CD4-positive, alpha-beta T cell treated with Interferon gamma for 1 hour (primary cell): ENCODE results near the gene LIX1.

Experiments used
- DNase-seq: peaks from one replicate; pipeline ENCODE4 v3.0.0-alpha.2; 2020

The LIX1 gene

GRCh38 chr5:97072696-97073095 lies 69.7 kb downstream of the LIX1 start:
- no peak for DNase-seq

GRCh38 chr5:97071993-97072392 lies 70.4 kb downstream of the LIX1 start:
- DNase-seq = no peak

DNA sequence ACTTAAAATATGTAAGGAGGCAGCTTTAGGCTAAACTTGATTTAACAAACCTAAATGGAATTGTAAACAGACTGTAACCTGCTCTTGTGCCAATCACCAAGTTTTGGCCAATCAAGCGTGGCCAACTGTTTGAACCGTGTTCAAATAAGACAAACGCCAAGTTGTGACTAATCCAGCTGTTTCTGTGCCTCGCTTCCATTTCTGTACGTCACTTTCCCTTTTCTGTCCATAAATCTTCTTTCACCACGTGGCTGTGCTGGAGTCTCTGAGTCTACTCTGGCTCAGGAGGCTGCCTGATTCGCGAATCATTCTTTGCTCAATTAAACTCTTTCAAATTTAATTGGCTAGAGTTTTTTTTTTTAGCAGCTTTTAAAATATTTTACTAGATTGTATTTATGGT lies 71.3 kb downstream of the LIX1 start:
- DNase-seq = no peak

DNA sequence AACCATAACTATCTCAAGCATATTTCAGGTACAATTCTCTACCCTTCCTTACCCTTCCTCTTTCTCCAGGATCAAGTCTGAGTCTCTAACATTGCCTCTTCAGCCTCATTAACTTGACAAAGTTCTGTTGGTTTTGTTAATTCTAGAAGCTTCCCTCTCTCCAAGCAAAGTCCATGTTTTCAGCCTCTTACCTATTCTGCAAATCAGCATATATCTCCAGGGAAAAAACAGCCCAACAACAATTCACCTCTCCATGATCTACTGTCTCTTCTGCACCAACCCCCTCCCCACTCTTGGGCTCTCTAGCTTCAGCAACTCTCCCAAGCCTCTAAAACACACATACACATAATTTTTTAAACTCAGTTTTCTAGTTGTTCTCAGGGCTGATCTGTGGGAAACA lies 72.2 kb downstream of the LIX1 start:
- DNase-seq = no peak

GRCh38 chr5:97067296-97067850 lies 75.0 kb downstream of the LIX1 start:
- no peak for DNase-seq

- DNase-seq = no peak
These were observed 76.9 kb downstream of the LIX1 start for GRCh38 chr5:97065475-97065874.

- DNase-seq = no peak
These were observed 79.2 kb downstream of the LIX1 start for GRCh38 chr5:97063251-97063650.

DNA sequence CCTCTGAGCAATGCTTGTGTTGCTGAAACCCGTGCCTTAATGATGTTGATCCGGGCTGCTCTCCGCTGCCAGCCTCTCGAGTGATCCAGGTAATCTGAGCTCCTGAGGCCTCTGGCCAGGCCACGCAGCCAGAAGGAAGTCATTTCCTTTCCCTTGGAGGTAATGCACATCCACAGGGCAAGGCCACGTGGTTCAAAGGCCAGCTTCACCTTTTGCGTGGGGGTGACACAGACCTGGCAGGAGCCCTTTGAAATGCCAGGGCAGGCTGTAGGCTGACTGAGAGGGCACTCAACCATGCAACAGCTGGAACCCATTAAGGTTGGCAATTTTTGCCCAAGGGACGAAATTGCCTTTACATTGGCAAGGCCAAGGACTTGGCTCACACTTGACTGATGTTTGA lies 80.4 kb downstream of the LIX1 start:
- DNase-seq = no peak

GRCh38 chr5:97056263-97056662 lies 86.1 kb downstream of the LIX1 start:
- DNase-seq = no peak

GRCh38 chr5:97049175-97049574 lies 93.2 kb downstream of the LIX1 start:
- DNase-seq = no peak

GRCh38 chr5:97047076-97047475 lies 95.3 kb downstream of the LIX1 start:
- no peak for DNase-seq

GRCh38 chr5:97046270-97046982 lies 96.0 kb downstream of the LIX1 start:
- DNase-seq = no peak

- no peak for DNase-seq
These were observed 98.4 kb downstream of the LIX1 start for GRCh38 chr5:97044052-97044451.

DNA sequence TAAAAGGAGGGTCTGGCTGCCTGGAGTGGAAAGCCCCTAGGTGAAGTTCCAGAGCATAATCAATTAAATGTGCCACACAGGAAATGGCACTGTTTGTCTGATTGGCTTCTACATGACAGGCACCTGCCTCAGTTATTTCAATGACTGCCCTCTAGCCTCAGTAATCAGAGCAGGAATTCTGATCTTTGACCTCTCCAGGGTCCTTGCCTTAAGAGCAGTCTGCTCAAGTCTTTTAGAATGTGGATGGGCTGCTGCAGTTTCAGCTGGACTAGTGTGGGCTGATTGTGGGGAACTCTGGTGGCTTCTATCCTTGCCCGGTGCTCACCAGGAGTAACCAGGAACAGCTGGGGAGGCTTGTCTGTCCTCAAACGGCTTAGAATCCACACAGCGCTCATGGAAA lies 98.9 kb downstream of the LIX1 start:
- no peak for DNase-seq

DNA sequence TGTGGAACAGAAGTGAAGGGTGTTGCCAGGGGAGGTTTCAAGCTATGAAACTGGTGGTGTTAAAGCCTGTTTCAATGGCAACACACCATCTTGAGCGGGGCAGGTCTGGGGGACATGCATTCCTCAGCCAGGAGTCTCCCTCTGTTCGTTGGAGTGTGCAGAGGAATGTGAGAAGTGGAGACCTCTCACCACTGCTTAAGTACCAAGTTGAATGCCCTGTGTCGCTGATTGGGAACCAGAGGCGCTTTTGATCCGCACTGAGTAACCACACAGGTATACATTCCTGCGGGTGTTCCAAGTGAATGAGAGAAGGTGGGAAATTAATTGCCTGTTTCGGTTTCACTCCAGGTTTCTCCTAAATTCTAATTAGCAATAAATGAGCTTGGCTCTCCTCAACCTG lies 99.4 kb downstream of the LIX1 start:
- no peak for DNase-seq
